ENCODE results near the gene AMACR.

DNA sequence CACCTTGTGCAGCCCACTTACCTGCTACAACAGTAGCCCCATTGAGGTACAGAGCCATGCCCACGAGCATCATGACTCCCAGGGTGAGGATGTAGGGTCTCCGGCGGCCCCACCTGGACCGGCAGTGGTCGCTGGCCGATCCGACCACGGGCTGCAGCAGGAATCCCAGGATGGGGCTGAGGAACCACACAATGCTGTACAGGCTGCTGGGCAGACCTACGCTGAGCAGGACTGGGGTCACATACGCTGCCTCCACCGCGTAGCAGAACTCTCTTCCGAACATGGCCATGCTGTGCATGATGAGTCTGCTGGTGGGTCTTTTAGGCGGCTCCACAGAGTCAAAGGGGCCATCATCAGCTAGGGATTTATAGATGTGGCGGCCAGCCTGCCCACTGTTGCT is 23.7 kb downstream of the AMACR start:
- no peak for TF ChIP-seq POLR2AphosphoS5 (IDR thresholded peaks at IDR 0.05; ENCODE audit: low read depth, low read length)
- TF ChIP-seq TAF1 (IDR thresholded peaks at IDR 0.05; ENCODE audit: low read depth, low read length) = no peak

Data from GM12891 (cell line).